ENCODE measurements around the gene HLA-DOB.

The HLA-DOB gene

GRCh38 chr6:32843331-32843978 is 26.7 kb upstream of the HLA-DOB start:
- no peak for DNase-seq

- DNase-seq, result no peak
These were observed 25.9 kb upstream of the HLA-DOB start for GRCh38 chr6:32842690-32843089.

GRCh38 chr6:32842021-32842650 is 25.3 kb upstream of the HLA-DOB start:
- DNase-seq, result no peak

- DNase-seq, result no peak
These were observed 23.9 kb upstream of the HLA-DOB start for GRCh38 chr6:32840604-32841246.

GRCh38 chr6:32839356-32839755 is 22.6 kb upstream of the HLA-DOB start:
- no peak for DNase-seq

- DNase-seq, result peak; percentile 82
These were observed 21.5 kb upstream of the HLA-DOB start, which contains the start of gene TAP2 for GRCh38 chr6:32838114-32838958. Gene TAP2 (minus strand): TSS chr6:32838739. CDS start chr6:32838233, 506 bp downstream.

GRCh38 chr6:32837651-32838113 is 20.9 kb upstream of the HLA-DOB start:
- DNase-seq, result no peak

- DNase-seq, result no peak
These were observed 20.1 kb upstream of the HLA-DOB start for GRCh38 chr6:32836873-32837272.

GRCh38 chr6:32835167-32835893 is 18.5 kb upstream of the HLA-DOB start:
- DNase-seq, result no peak

GRCh38 chr6:32833664-32834063 is 16.9 kb upstream of the HLA-DOB start:
- DNase-seq, result no peak

- DNase-seq, result no peak
These were observed 15.7 kb upstream of the HLA-DOB start for GRCh38 chr6:32832535-32832934.

- DNase-seq, result no peak
These were observed 14.1 kb upstream of the HLA-DOB start for GRCh38 chr6:32830936-32831335.

GRCh38 chr6:32830017-32830416 is 13.2 kb upstream of the HLA-DOB start:
- DNase-seq, result no peak

GRCh38 chr6:32829495-32829894 is 12.7 kb upstream of the HLA-DOB start:
- DNase-seq, result no peak

- DNase-seq, result no peak
These were observed 10.2 kb upstream of the HLA-DOB start for GRCh38 chr6:32827025-32827424.

- no peak for DNase-seq
These were observed 9.2 kb upstream of the HLA-DOB start for GRCh38 chr6:32825966-32826365.

GRCh38 chr6:32819729-32820128 is 2.9 kb upstream of the HLA-DOB start:
- no peak for DNase-seq

GRCh38 chr6:32818867-32819266 is 2.1 kb upstream of the HLA-DOB start:
- DNase-seq, result no peak

- DNase-seq, result no peak
These were observed 806 bp downstream of the HLA-DOB start for GRCh38 chr6:32815996-32816395.

GRCh38 chr6:32815115-32815514 is 1.7 kb downstream of the HLA-DOB start:
- DNase-seq, result no peak

GRCh38 chr6:32814145-32814544 is 2.7 kb downstream of the HLA-DOB start:
- DNase-seq, result no peak

- DNase-seq, result no peak
These were observed 7.6 kb downstream of the HLA-DOB start for GRCh38 chr6:32809171-32809570.
